SK-N-SH treated with all-trans-retinoic acid at 6 μM for 48 hours (cell line): ENCODE results near the gene TCF25.

ENCODE experiments used
- ATAC-seq: fragments of 200-7000 bp; cut with Tn5 transposase; 3 replicates; pipeline ENCODE4 v1.9.1; 2020; ENCODE audit warnings: mild to moderate bottlenecking, moderate library complexity
- ARNTL ChIP-seq: fragments of 450-650 bp; formaldehyde crosslinking; IDR thresholded peaks from 2 replicates; pipeline ENCODE4 v1.5.0; 2020; ENCODE audit warnings: low read depth, mild to moderate bottlenecking, moderate library complexity, borderline replicate concordance
- BACH2 ChIP-seq: fragments of 250-450 bp; sonication (Bioruptor Pico); IDR thresholded peaks from 2 replicates; pipeline ENCODE4 v1.9.0; 2021; ENCODE audit warnings: mild to moderate bottlenecking, borderline replicate concordance
- CREB5 ChIP-seq: fragments of 250-450 bp; sonication (Bioruptor Pico); IDR thresholded peaks from 2 replicates; pipeline ENCODE4 v1.5.1; 2020; ENCODE audit warnings: low read depth, mild to moderate bottlenecking, moderate library complexity
- CSDC2 ChIP-seq: fragments of 250-450 bp; sonication (Bioruptor Pico); IDR thresholded peaks from 2 replicates; pipeline ENCODE4 v1.5.0; 2020; ENCODE audit warnings: mild to moderate bottlenecking, moderate library complexity
- ESRRG ChIP-seq: fragments of 250-450 bp; sonication (Bioruptor Pico); IDR thresholded peaks from 2 replicates; pipeline ENCODE4 v1.6.1; 2021; ENCODE audit warnings: mild to moderate bottlenecking
- GLIS3 ChIP-seq: fragments of 250-450 bp; sonication (Bioruptor Pico); IDR thresholded peaks from 2 replicates; pipeline ENCODE4 v1.5.0; 2020; ENCODE audit warnings: mild to moderate bottlenecking, moderate library complexity
- PATZ1 ChIP-seq: fragments of 250-450 bp; sonication (Bioruptor Pico); IDR thresholded peaks from 2 replicates; pipeline ENCODE4 v1.8.0; 2020; ENCODE audit warnings: mild to moderate bottlenecking, moderate library complexity, borderline replicate concordance
- POU6F1 ChIP-seq: fragments of 250-450 bp; sonication (Bioruptor Pico); IDR thresholded peaks from 2 replicates; pipeline ENCODE4 v1.8.0; 2021; ENCODE audit warnings: low read depth, mild to moderate bottlenecking, moderate library complexity, borderline replicate concordance
- SNAI2 ChIP-seq: fragments of 250-450 bp; sonication (Bioruptor Pico); IDR thresholded peaks from 2 replicates; pipeline ENCODE4 v1.5.0; 2020; ENCODE audit warnings: mild to moderate bottlenecking, moderate library complexity
- TCF4 ChIP-seq: fragments of 250-450 bp; sonication (Bioruptor Pico); IDR thresholded peaks from 2 replicates; pipeline ENCODE4 v1.8.0; 2021; ENCODE audit warnings: mild to moderate bottlenecking, moderate library complexity, borderline replicate concordance
- TSHZ2 ChIP-seq: fragments of 250-450 bp; sonication (Bioruptor Pico); IDR thresholded peaks from 2 replicates; pipeline ENCODE4 v1.5.0; 2020; ENCODE audit warnings: mild to moderate bottlenecking, moderate library complexity
- ZC3H10 ChIP-seq: fragments of 250-450 bp; sonication (Bioruptor Pico); IDR thresholded peaks from 2 replicates; pipeline ENCODE4 v1.5.1; 2021; ENCODE audit warnings: mild to moderate bottlenecking, moderate library complexity
- ZFP3 ChIP-seq: fragments of 250-450 bp; sonication (Bioruptor Pico); IDR thresholded peaks from 2 replicates; pipeline ENCODE4 v1.5.0; 2020; ENCODE audit warnings: mild to moderate bottlenecking, moderate library complexity
- ZFP30 ChIP-seq: fragments of 450-650 bp; formaldehyde crosslinking; IDR thresholded peaks from 2 replicates; pipeline ENCODE4 v1.5.0; 2022; ENCODE audit warnings: mild to moderate bottlenecking, moderate library complexity
- ZNF565 ChIP-seq: fragments of 450-650 bp; formaldehyde crosslinking; conservative IDR thresholded peaks from 2 replicates; pipeline ENCODE4 v1.5.0; 2020; ENCODE audit warnings: low read depth, mild to moderate bottlenecking, moderate library complexity
- ZNF70 ChIP-seq: fragments of 450-650 bp; formaldehyde crosslinking; IDR thresholded peaks from 2 replicates; pipeline ENCODE4 v1.5.0; 2020; ENCODE audit warnings: mild to moderate bottlenecking, moderate library complexity
- ZNF8 ChIP-seq: fragments of 450-650 bp; formaldehyde crosslinking; IDR thresholded peaks from 2 replicates; pipeline ENCODE4 v1.5.0; 2020; ENCODE audit warnings: mild to moderate bottlenecking, moderate library complexity
- TF ChIP-seq, protein P1 (sequence below): fragments of 250-450 bp; sonication (Bioruptor Pico); IDR thresholded peaks from 2 replicates; pipeline ENCODE4 v1.5.1; 2021; ENCODE audit warnings: mild to moderate bottlenecking, moderate library complexity

TCF25 gene

GRCh38 chr16:89895482-89896250, 22.3 kb downstream of the TCF25 start:
- TF ChIP-seq ZFP3 (CRISPR knock-in tag) (no peak), ZC3H10 (no peak), GLIS3 (CRISPR knock-in tag) (no peak), TSHZ2 (CRISPR knock-in tag) (no peak), SNAI2 (no peak), BACH2 (CRISPR knock-in tag) (no peak), CSDC2 (no peak), ZNF70 (CRISPR knock-in tag) (no peak)
- TF ChIP-seq, protein P1, sequence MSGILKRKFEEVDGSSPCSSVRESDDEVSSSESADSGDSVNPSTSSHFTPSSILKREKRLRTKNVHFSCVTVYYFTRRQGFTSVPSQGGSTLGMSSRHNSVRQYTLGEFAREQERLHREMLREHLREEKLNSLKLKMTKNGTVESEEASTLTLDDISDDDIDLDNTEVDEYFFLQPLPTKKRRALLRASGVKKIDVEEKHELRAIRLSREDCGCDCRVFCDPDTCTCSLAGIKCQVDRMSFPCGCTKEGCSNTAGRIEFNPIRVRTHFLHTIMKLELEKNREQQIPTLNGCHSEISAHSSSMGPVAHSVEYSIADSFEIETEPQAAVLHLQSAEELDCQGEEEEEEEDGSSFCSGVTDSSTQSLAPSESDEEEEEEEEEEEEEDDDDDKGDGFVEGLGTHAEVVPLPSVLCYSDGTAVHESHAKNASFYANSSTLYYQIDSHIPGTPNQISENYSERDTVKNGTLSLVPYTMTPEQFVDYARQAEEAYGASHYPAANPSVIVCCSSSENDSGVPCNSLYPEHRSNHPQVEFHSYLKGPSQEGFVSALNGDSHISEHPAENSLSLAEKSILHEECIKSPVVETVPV (CRISPR knock-in tag) = no peak
- ATAC-seq = no peak

- ATAC-seq = no peak
- TF ChIP-seq, protein P1 (CRISPR knock-in tag) = no peak
- TF ChIP-seq ARNTL (no peak), PATZ1 (no peak), BACH2 (CRISPR knock-in tag) (no peak), CREB5 (CRISPR knock-in tag) (no peak), POU6F1 (no peak), ZFP3 (CRISPR knock-in tag) (no peak), TCF4 (CRISPR knock-in tag) (no peak), ZFP30 (CRISPR knock-in tag) (no peak)
- TF ChIP-seq, all 23 proteins: peak for 0
Observed at GRCh38 chr16:89897204-89897603, 23.8 kb downstream of the TCF25 start.

GRCh38 chr16:89898201-89898967, 25.0 kb downstream of the TCF25 start:
- ATAC-seq = no peak
- TF ChIP-seq POU6F1 (no peak), ZFP30 (CRISPR knock-in tag) (no peak), ZNF8 (no peak), ZFP3 (CRISPR knock-in tag) (no peak), CREB5 (CRISPR knock-in tag) (no peak), ARNTL (no peak), ZNF565 (CRISPR knock-in tag) (no peak), ESRRG (no peak), ZC3H10 (no peak)
- TF ChIP-seq, protein P1 (CRISPR knock-in tag) = no peak
